GM23338 (cell line): Measurements from ENCODE around the gene THOC2. TPM values are rescaled to one million over a fixed set of nuclear protein-coding genes. Genes with fewer than 3 reads are reported as not detected.

ENCODE experiments used
- ATAC-seq: fragments of 200-7000 bp; cut with Tn5 transposase; 3 replicates; pipeline ENCODE4 v1.9.1; 2020
- DNase-seq: peaks from one replicate; pipeline ENCODE4 v3.0.0-alpha.2; 2015; ENCODE audit warnings: low spot score
- H2AFZ ChIP-seq: fragments of 200-600 bp; sonication (generic); 2 replicates; pipeline ENCODE4 v1.8.0; 2016; ENCODE audit warnings: antibody characterized with exemption, mild to moderate bottlenecking, moderate library complexity
- H3F3A ChIP-seq: fragments of 200-600 bp; sonication (generic); replicated peaks from 2 replicates; pipeline ENCODE4 v1.8.0; 2017; ENCODE audit warnings: antibody characterized with exemption, mixed run types, low read depth
- H3K27ac ChIP-seq: fragments of 200-600 bp; sonication (generic); 2 replicates; pipeline ENCODE4 v1.6.1; 2016; ENCODE audit warnings: low read depth
- H3K27me3 ChIP-seq: fragments of 200-600 bp; sonication (generic); 2 replicates; pipeline ENCODE4 v1.8.0; 2016; ENCODE audit warnings: mild to moderate bottlenecking, mixed run types, moderate library complexity; ENCODE audit not compliant: insufficient read depth
- H3K36me3 ChIP-seq: fragments of 200-600 bp; sonication (generic); 2 replicates; pipeline ENCODE4 v1.8.0; 2016; ENCODE audit warnings: mild to moderate bottlenecking; ENCODE audit not compliant: insufficient read depth
- H3K4me1 ChIP-seq: fragments of 200-600 bp; sonication (generic); 2 replicates; pipeline ENCODE4 v1.8.0; 2016; ENCODE audit warnings: mild to moderate bottlenecking, moderate library complexity; ENCODE audit not compliant: insufficient read depth
- H3K4me2 ChIP-seq: fragments of 200-600 bp; sonication (generic); 2 replicates; pipeline ENCODE4 v1.7.1; 2017; ENCODE audit warnings: mixed run types
- H3K4me3 ChIP-seq: fragments of 200-600 bp; sonication (generic); 2 replicates; pipeline ENCODE4 v1.6.1; 2016; ENCODE audit warnings: mixed run types
- H3K79me2 ChIP-seq: fragments of 200-600 bp; sonication (generic); replicated peaks from 2 replicates; pipeline ENCODE4 v1.8.0; 2017; ENCODE audit warnings: mild to moderate bottlenecking; ENCODE audit not compliant: insufficient read depth
- H3K9me2 ChIP-seq: fragments of 200-600 bp; sonication (generic); 2 replicates; pipeline ENCODE4 v1.8.0; 2017; ENCODE audit not compliant: insufficient read depth
- H4K20me1 ChIP-seq: fragments of 200-600 bp; sonication (generic); replicated peaks from 2 replicates; pipeline ENCODE4 v1.8.0; 2017; ENCODE audit warnings: mild to moderate bottlenecking; ENCODE audit not compliant: insufficient read depth
- H3K27ac Mint-ChIP-seq: 2 replicates; pipeline ENCODE4 v1.8.0; 2020; ENCODE audit warnings: inconsistent platforms, mild to moderate bottlenecking, moderate library complexity, mixed read lengths
- H3K27me3 Mint-ChIP-seq: 3 replicates; pipeline ENCODE4 v1.8.0; 2022; ENCODE audit warnings: low read depth, mild to moderate bottlenecking, moderate library complexity, mixed read lengths, inconsistent platforms; ENCODE audit not compliant: insufficient read depth, poor library complexity
- H3K36me3 Mint-ChIP-seq: 3 replicates; pipeline ENCODE4 v1.8.0; 2021; ENCODE audit warnings: low read depth, mild to moderate bottlenecking, inconsistent platforms, moderate library complexity, mixed read lengths
- H3K4me1 Mint-ChIP-seq: 3 replicates; pipeline ENCODE4 v1.8.0; 2020; ENCODE audit warnings: mild to moderate bottlenecking, inconsistent platforms, mixed read lengths
- H3K4me3 Mint-ChIP-seq: 3 replicates; pipeline ENCODE4 v1.8.0; 2021; ENCODE audit warnings: moderate library complexity, mild to moderate bottlenecking, inconsistent platforms, mixed read lengths
- H3K9me3 Mint-ChIP-seq: 3 replicates; pipeline ENCODE4 v1.8.0; 2020; ENCODE audit warnings: moderate library complexity, mild to moderate bottlenecking, inconsistent platforms, mixed read lengths
- CREB1 ChIP-seq: fragments of 250-450 bp; sonication (Bioruptor Pico); IDR thresholded peaks from 2 replicates; pipeline ENCODE4 v1.5.0; 2020; ENCODE audit warnings: low read depth, mild to moderate bottlenecking, moderate library complexity
- CTCF ChIP-seq, 2 experiments: fragments of 200-600 bp in 1 of 2; sonication (generic) in 1 of 2; conservative IDR thresholded peaks; 2 replicates each; pipeline versions ENCODE4 v1.5.1 to v1.6.1; 2016 to 2017; ENCODE audit warnings: antibody characterized with exemption in 2 of 2, low read depth in 2 of 2, mild to moderate bottlenecking in 2 of 2, moderate library complexity in 1 of 2
- EZH2 ChIP-seq: fragments of 200-600 bp; sonication (generic); IDR thresholded peaks from one replicate; pipeline ENCODE4 v1.8.0; 2017; ENCODE audit warnings: antibody characterized with exemption, mild to moderate bottlenecking, low read depth; ENCODE audit not compliant: unreplicated experiment
- EZH2phosphoT487 ChIP-seq: fragments of 200-600 bp; sonication (generic); IDR thresholded peaks from one replicate; pipeline ENCODE4 v1.8.1; 2018; ENCODE audit warnings: antibody characterized with exemption; ENCODE audit not compliant: unreplicated experiment
- JUNB ChIP-seq: IDR thresholded peaks from one replicate; pipeline ENCODE4 v1.6.1; 2016; ENCODE audit warnings: antibody characterized with exemption; ENCODE audit not compliant: unreplicated experiment
- NANOG ChIP-seq: IDR thresholded peaks from 2 replicates; pipeline ENCODE4 v1.6.1; 2016; ENCODE audit warnings: antibody characterized with exemption, borderline replicate concordance
- POLR2AphosphoS5 ChIP-seq: IDR thresholded peaks from 2 replicates; pipeline ENCODE4 v1.6.1; 2016; ENCODE audit warnings: antibody characterized with exemption, low read depth
- REST ChIP-seq: IDR thresholded peaks from one replicate; pipeline ENCODE4 v1.6.1; 2018; ENCODE audit warnings: antibody characterized with exemption; ENCODE audit not compliant: unreplicated experiment
- STAT1 ChIP-seq: IDR thresholded peaks from one replicate; pipeline ENCODE4 v1.6.1; 2016; ENCODE audit warnings: antibody characterized with exemption; ENCODE audit not compliant: unreplicated experiment
- ZNF114 ChIP-seq: fragments of 250-450 bp; sonication (Bioruptor Pico); IDR thresholded peaks from 2 replicates; pipeline ENCODE4 v1.5.0; 2020; ENCODE audit warnings: mild to moderate bottlenecking, moderate library complexity
- ZNF331 ChIP-seq: fragments of 250-450 bp; sonication (Bioruptor Pico); IDR thresholded peaks from 2 replicates; pipeline ENCODE4 v1.5.0; 2020; ENCODE audit warnings: low read depth, mild to moderate bottlenecking, moderate library complexity
- polyA plus RNA-seq: library from polyadenylated mRNA; unstranded; fragments of >200 nt; fragmentation: Nextera tagmentation; extraction: Ambion mirVana; gene quantifications from 2 replicates; pipeline ENCODE4 v1.2.1, GENCODE V29; 2016
- total RNA-seq: library from RNA; depleted of rRNA; stranded (reverse); fragments of >200 nt; shearing (Covaris generic); gene quantifications from 2 replicates; pipeline ENCODE4 v1.2.3, GENCODE V29; 2014

THOC2 gene
- total and polyA plus RNA-seq, 2 experiments from 2014 or later, result 86.6 to 138 TPM

GRCh38 chrX:123753656-123754350 lies 21.0 kb upstream of the THOC2 start:
- TF ChIP-seq STAT1, result no peak
- TF ChIP-seq ZNF331, result no peak
- no peak for TF ChIP-seq ZNF114 (CRISPR knock-in tag)
- TF ChIP-seq JUNB, result no peak
- TF ChIP-seq REST, result no peak
- Mint-ChIP-seq H3K27ac (no peak overlapping the region), H3K27me3 (peaks cover 2% of the 10 kb centered on the region), H3K9me3 (peaks cover 8% of the 10 kb centered on the region; the same call in 1 of the 3 replicates), H3K36me3 (no peaks in the 10 kb centered on the region), H3K4me3 (no peak overlapping the region), H3K4me1 (no peaks in the 10 kb centered on the region)
- ATAC-seq, result no peak
- Histone ChIP-seq H2AFZ (no peak overlapping the region), H3K9me2 (no peaks in the 10 kb centered on the region), H3K4me3 (no peak overlapping the region), H3K36me3 (no peaks in the 10 kb centered on the region), H3F3A (no peaks in the 10 kb centered on the region), H4K20me1 (no peaks in the 10 kb centered on the region), H3K4me1 (no peaks in the 10 kb centered on the region), H3K4me2 (no peak overlapping the region), H3K79me2 (no peaks in the 10 kb centered on the region), H3K27ac (no peak overlapping the region), H3K27me3 (no peaks in the 10 kb centered on the region)
- DNase-seq, result no peak

- H3K36me3 ChIP-seq, result no peaks in the 10 kb centered on the region
- ATAC-seq, result no peak
- H3K4me1 ChIP-seq, result no peaks in the 10 kb centered on the region
- Mint-ChIP-seq H3K27ac (no peak overlapping the region), H3K27me3 (no peaks in the 10 kb centered on the region), H3K9me3 (no peaks in the 10 kb centered on the region; the same call in 2 of the 3 replicates), H3K4me1 (no peaks in the 10 kb centered on the region), H3K4me3 (no peak overlapping the region), H3K36me3 (no peaks in the 10 kb centered on the region)
- no peaks in the 10 kb centered on the region for H4K20me1 ChIP-seq
- H3K79me2 ChIP-seq, result no peaks in the 10 kb centered on the region
- H3K9me2 ChIP-seq, result no peaks in the 10 kb centered on the region
- no peak overlapping the region for H2AFZ ChIP-seq
- H3K27ac ChIP-seq, result no peak overlapping the region
- no peaks in the 10 kb centered on the region for H3K27me3 ChIP-seq
- H3K4me2 ChIP-seq, result no peak overlapping the region
- no peak overlapping the region for H3K4me3 ChIP-seq
- no peaks in the 10 kb centered on the region for H3F3A ChIP-seq
- DNase-seq, result no peak
- TF ChIP-seq CREB1 (no peak), ZNF331 (no peak), POLR2AphosphoS5 (no peak), REST (no peak), EZH2phosphoT487 (no peak), NANOG (no peak), CTCF (conservative IDR thresholded peaks at IDR 0.05; ENCODE audit: low read depth in 2 of 2) (no peak), EZH2 (no peak), STAT1 (no peak), ZNF114 (CRISPR knock-in tag) (no peak)
Measured at GRCh38 chrX:123749643-123750042, 16.8 kb upstream of the THOC2 start.
